Esophagus muscularis mucosa (tissue), 3 donors: Measurements from ENCODE around the gene KLHL6.

ENCODE experiments used
- POLR2AphosphoS5 ChIP-seq, 2 donors: sonication (generic); formaldehyde crosslinking; IDR thresholded peaks; one replicate each; pipeline ENCODE4 v1.6.1; 2017; ENCODE audit warnings: antibody characterized with exemption in 2 of 2
- TF ChIP-seq, protein P1 (sequence below), 3 experiments: fragments of 200-600 bp in 2 of 3; fragments of 450-650 bp in 1 of 3; sonication (generic) in 2 of 3; IDR thresholded peaks; one replicate each; pipeline ENCODE4 v1.5.1; 2017 to 2019; ENCODE audit warnings: antibody characterized with exemption in 3 of 3, mild to moderate bottlenecking in 2 of 3, moderate library complexity in 1 of 3

DNA sequence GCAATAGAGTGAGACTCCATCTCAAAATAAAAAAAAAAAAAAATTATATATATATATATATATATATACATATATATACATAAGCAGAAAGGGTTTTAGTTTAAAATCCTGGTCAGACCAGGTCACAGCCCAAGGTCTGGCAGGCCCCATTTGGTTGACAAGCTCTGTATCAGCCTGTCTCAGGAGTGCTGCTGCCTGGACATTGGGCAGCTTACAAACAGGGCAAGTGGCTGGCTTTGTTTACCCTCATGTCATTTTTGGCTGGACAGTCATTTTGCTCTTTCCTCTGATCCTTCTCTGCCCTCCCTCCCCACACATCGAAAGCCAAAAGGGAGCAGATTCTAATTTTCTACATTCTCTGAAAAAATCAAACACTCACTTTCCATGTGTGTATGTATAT, 26.7 kb upstream of the KLHL6 start:
- TF ChIP-seq, protein P1, sequence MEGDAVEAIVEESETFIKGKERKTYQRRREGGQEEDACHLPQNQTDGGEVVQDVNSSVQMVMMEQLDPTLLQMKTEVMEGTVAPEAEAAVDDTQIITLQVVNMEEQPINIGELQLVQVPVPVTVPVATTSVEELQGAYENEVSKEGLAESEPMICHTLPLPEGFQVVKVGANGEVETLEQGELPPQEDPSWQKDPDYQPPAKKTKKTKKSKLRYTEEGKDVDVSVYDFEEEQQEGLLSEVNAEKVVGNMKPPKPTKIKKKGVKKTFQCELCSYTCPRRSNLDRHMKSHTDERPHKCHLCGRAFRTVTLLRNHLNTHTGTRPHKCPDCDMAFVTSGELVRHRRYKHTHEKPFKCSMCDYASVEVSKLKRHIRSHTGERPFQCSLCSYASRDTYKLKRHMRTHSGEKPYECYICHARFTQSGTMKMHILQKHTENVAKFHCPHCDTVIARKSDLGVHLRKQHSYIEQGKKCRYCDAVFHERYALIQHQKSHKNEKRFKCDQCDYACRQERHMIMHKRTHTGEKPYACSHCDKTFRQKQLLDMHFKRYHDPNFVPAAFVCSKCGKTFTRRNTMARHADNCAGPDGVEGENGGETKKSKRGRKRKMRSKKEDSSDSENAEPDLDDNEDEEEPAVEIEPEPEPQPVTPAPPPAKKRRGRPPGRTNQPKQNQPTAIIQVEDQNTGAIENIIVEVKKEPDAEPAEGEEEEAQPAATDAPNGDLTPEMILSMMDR (IDR thresholded peaks at IDR 0.05), result no peak
- TF ChIP-seq POLR2AphosphoS5 (IDR thresholded peaks at IDR 0.05), result no peak
